ENCODE measurements around the gene MECR. TPM values are rescaled to one million over a fixed set of nuclear protein-coding genes. Genes with fewer than 3 reads are reported as not detected.

MECR gene
- total and polyA plus RNA-seq, 10 of the 15 experiments (the other 5 are each of a cell fraction or from before 2014, with no cell fraction given): 7.6 to 66.3 (median 38.7) TPM

DNA sequence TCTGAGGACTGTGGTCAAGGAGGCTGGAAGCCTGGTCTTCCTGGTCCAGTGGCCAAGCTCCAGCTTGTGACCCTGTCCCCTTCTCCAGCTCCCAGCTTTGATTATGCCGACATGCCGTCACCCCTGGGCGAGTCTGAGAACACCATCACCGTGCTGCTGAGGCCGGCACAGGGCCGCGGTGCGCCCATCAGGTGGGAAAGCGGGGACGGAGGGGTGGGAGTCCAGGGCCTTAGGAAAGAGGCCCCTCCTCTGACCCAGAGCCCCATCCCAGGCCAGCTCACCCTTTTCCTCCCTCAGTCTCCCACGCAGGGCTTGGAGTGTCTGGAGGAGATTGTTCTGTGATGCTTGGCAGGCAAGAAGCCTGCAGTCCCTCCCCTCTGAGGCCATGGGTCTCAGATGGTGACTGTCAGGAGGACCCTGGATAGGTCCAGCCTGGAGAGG, 49.2 kb upstream of the MECR start:
- intact Hi-C loops (cut with micrococcal nuclease; ENCODE audit: unreplicated experiment): no loop called here
- H3K79me2 ChIP-seq (ENCODE audit: control insufficient read depth, insufficient read depth, low read length): no peaks in the 10 kb centered on the region
- SMC1A ChIA-PET (ENCODE audit: uncharacterized antibody, unreplicated experiment): no interaction called here
- CTCF ChIA-PET: no interaction called here
- WGBS (ENCODE audit: insufficient coverage, insufficient replicate concordance, low lambda C conversion rate, missing lambda C conversion rate): 47% methylated on average over 11 of the region's 11 CpGs
- no peaks in the 10 kb centered on the region for H3K9me3 ChIP-seq (replicated peaks; ENCODE audit: control insufficient read depth, insufficient read depth, low read length)
- H3K4me1 ChIP-seq (ENCODE audit: control insufficient read depth, insufficient read depth, low read length): no peaks in the 10 kb centered on the region
- no peaks in the 10 kb centered on the region; a peak in 1 of 4 replicates for H3K27me3 ChIP-seq (replicated peaks in 1 of 2; ENCODE audit: control insufficient read depth in 2 of 2, insufficient read depth in 2 of 2, low read length in 1 of 2)
- DNase-seq (ENCODE audit: low read depth, low spot score) (no peak), FAIRE-seq (no peak), ATAC-seq (no peak)
- no peak overlapping the region for H3K4me2 ChIP-seq (ENCODE audit: control insufficient read depth, insufficient read depth)
- no TSS peak for BruUV-seq (replicated peaks)
- H3K9ac ChIP-seq (ENCODE audit: control insufficient read depth, insufficient read depth, low read length): no peak overlapping the region
- H4K20me1 ChIP-seq (ENCODE audit: control insufficient read depth, insufficient read depth): no peaks in the 10 kb centered on the region
- RAD21 ChIA-PET (ENCODE audit: unreplicated experiment): no interaction called here
- H3K27ac ChIP-seq (ENCODE audit: control insufficient read depth, insufficient read depth): no peak overlapping the region
- no peak for TF ChIP-seq ZNF24 (IDR thresholded peaks at IDR 0.05)
- TF ChIP-seq, protein P1, sequence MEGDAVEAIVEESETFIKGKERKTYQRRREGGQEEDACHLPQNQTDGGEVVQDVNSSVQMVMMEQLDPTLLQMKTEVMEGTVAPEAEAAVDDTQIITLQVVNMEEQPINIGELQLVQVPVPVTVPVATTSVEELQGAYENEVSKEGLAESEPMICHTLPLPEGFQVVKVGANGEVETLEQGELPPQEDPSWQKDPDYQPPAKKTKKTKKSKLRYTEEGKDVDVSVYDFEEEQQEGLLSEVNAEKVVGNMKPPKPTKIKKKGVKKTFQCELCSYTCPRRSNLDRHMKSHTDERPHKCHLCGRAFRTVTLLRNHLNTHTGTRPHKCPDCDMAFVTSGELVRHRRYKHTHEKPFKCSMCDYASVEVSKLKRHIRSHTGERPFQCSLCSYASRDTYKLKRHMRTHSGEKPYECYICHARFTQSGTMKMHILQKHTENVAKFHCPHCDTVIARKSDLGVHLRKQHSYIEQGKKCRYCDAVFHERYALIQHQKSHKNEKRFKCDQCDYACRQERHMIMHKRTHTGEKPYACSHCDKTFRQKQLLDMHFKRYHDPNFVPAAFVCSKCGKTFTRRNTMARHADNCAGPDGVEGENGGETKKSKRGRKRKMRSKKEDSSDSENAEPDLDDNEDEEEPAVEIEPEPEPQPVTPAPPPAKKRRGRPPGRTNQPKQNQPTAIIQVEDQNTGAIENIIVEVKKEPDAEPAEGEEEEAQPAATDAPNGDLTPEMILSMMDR (IDR thresholded peaks at IDR 0.05 in 2 of 3, conservative IDR thresholded peaks at IDR 0.05 in 1 of 3; ENCODE audit: control insufficient read depth in 2 of 3, extremely low read depth in 1 of 3, insufficient read depth in 1 of 3, low read depth in 3 of 3, low read length in 3 of 3): no peak
- no peak for TF ChIP-seq TAF1 (IDR thresholded peaks at IDR 0.05; ENCODE audit: borderline replicate concordance, low read depth, low read length)
- TF ChIP-seq, protein P2, sequence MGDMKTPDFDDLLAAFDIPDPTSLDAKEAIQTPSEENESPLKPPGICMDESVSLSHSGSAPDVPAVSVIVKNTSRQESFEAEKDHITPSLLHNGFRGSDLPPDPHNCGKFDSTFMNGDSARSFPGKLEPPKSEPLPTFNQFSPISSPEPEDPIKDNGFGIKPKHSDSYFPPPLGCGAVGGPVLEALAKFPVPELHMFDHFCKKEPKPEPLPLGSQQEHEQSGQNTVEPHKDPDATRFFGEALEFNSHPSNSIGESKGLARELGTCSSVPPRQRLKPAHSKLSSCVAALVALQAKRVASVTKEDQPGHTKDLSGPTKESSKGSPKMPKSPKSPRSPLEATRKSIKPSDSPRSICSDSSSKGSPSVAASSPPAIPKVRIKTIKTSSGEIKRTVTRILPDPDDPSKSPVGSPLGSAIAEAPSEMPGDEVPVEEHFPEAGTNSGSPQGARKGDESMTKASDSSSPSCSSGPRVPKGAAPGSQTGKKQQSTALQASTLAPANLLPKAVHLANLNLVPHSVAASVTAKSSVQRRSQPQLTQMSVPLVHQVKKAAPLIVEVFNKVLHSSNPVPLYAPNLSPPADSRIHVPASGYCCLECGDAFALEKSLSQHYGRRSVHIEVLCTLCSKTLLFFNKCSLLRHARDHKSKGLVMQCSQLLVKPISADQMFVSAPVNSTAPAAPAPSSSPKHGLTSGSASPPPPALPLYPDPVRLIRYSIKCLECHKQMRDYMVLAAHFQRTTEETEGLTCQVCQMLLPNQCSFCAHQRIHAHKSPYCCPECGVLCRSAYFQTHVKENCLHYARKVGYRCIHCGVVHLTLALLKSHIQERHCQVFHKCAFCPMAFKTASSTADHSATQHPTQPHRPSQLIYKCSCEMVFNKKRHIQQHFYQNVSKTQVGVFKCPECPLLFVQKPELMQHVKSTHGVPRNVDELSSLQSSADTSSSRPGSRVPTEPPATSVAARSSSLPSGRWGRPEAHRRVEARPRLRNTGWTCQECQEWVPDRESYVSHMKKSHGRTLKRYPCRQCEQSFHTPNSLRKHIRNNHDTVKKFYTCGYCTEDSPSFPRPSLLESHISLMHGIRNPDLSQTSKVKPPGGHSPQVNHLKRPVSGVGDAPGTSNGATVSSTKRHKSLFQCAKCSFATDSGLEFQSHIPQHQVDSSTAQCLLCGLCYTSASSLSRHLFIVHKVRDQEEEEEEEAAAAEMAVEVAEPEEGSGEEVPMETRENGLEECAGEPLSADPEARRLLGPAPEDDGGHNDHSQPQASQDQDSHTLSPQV (IDR thresholded peaks at IDR 0.05): no peak
- no peak for TF ChIP-seq SMARCA5 (IDR thresholded peaks at IDR 0.05)
- TF ChIP-seq NBN (IDR thresholded peaks at IDR 0.05): no peak
- TF ChIP-seq RCOR1 (conservative IDR thresholded peaks at IDR 0.05; ENCODE audit: low read depth, low read length): no peak
- no peak for TF ChIP-seq ESRRA (IDR thresholded peaks at IDR 0.05; ENCODE audit: low read length)
- in situ Hi-C loops (cut with MboI): no loop called here
- no peak overlapping the region for H2AFZ ChIP-seq (ENCODE audit: control insufficient read depth, low read depth, low read length)
- no peaks in the 10 kb centered on the region for H3K36me3 ChIP-seq (ENCODE audit: control insufficient read depth in 2 of 2, insufficient read depth in 2 of 2, low read length in 1 of 2)
- H3K4me3 ChIP-seq: no peak overlapping the region
- POLR2A ChIA-PET: no interaction called here
